ENCODE data around the gene HCRTR1.

GRCh38 chr1:31654474-31654776 lies 36.9 kb downstream of the HCRTR1 start:
- TF ChIP-seq EZH2 (IDR thresholded peaks at IDR 0.05; ENCODE audit: borderline replicate concordance, low read depth, low read length, severe bottlenecking) (no peak), CTCF (IDR thresholded peaks at IDR 0.05; ENCODE audit: extremely low read depth in 1 of 2, insufficient read depth in 1 of 2, low read depth in 1 of 2, low read length in 2 of 2) (no peak), POLR2AphosphoS5 (IDR thresholded peaks at IDR 0.05; ENCODE audit: insufficient read depth, low read depth, low read length) (no peak), POLR2A (IDR thresholded peaks at IDR 0.05; ENCODE audit: low read depth, low read length) (no peak), MYC (IDR thresholded peaks at IDR 0.05; ENCODE audit: low read depth, low read length) (no peak), JUN (IDR thresholded peaks at IDR 0.05; ENCODE audit: borderline replicate concordance, insufficient read depth, insufficient read length, low read depth) (no peak), GATA2 (IDR thresholded peaks at IDR 0.05; ENCODE audit: insufficient read depth, insufficient read length, low read depth, low read length) (no peak)
- TF ChIP-seq, protein P1, sequence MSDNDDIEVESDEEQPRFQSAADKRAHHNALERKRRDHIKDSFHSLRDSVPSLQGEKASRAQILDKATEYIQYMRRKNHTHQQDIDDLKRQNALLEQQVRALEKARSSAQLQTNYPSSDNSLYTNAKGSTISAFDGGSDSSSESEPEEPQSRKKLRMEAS (IDR thresholded peaks at IDR 0.05; ENCODE audit: insufficient read depth, insufficient read length) = no peak

Measured in endothelial cell of umbilical vein (primary cell).